GM12873 (cell line): ENCODE measurements around the gene RGS11.

Experiments used
- CTCF ChIP-seq: IDR thresholded peaks from 2 replicates; pipeline ENCODE4 v1.5.1; 2012; ENCODE audit warnings: low read depth, mild to moderate bottlenecking, moderate library complexity, low read length, control low read depth; ENCODE audit not compliant: insufficient read depth; ENCODE audit errors: missing control alignments

Gene RGS11

GRCh38 chr16:268141-269053, 7.3 kb downstream of the RGS11 start:
- no peak for TF ChIP-seq CTCF

GRCh38 chr16:266258-267164, 9.2 kb downstream of the RGS11 start:
- no peak for TF ChIP-seq CTCF

GRCh38 chr16:265711-266110, 10.0 kb downstream of the RGS11 start:
- TF ChIP-seq CTCF, result no peak

GRCh38 chr16:265002-265529, 10.7 kb downstream of the RGS11 start:
- TF ChIP-seq CTCF, result no peak

GRCh38 chr16:264440-264951, 11.2 kb downstream of the RGS11 start:
- TF ChIP-seq CTCF, result no peak

- TF ChIP-seq CTCF, result no peak
These were observed 11.8 kb downstream of the RGS11 start for GRCh38 chr16:263944-264343.
